Stimulated activated CD8-positive, alpha-beta memory T cell treated with anti-CD3 and anti-CD28 coated beads, Interleukin-7, amount 100 ng/mL, for 48 hours (primary cell): ENCODE results near the gene NSD1.
"Not testable (repeated sequence)": the region's sequence is repeated elsewhere in the genome, so short reads cannot be mapped to it uniquely, and the experiment has no call there.

Source experiments
- DNase-seq, 2 donors: peaks; one replicate each; pipeline ENCODE4 v3.0.0-alpha.2; 2020; ENCODE audit warnings: low read depth in 1 of 2; ENCODE audit errors: extremely low read depth in 1 of 2

NSD1 gene

GRCh38 chr5:177169271-177169670, 35.7 kb downstream of the NSD1 start:
- no peak for DNase-seq

GRCh38 chr5:177171961-177172360, 38.4 kb downstream of the NSD1 start:
- no peak for DNase-seq

GRCh38 chr5:177175336-177175735, 41.8 kb downstream of the NSD1 start:
- DNase-seq, result no peak

- no peak for DNase-seq
Measured at GRCh38 chr5:177176175-177176711, 42.7 kb downstream of the NSD1 start.

GRCh38 chr5:177177847-177178437, 44.4 kb downstream of the NSD1 start:
- not testable (repeated sequence) for DNase-seq

- no peak for DNase-seq
Measured at GRCh38 chr5:177178733-177179304, 45.2 kb downstream of the NSD1 start.

DNA sequence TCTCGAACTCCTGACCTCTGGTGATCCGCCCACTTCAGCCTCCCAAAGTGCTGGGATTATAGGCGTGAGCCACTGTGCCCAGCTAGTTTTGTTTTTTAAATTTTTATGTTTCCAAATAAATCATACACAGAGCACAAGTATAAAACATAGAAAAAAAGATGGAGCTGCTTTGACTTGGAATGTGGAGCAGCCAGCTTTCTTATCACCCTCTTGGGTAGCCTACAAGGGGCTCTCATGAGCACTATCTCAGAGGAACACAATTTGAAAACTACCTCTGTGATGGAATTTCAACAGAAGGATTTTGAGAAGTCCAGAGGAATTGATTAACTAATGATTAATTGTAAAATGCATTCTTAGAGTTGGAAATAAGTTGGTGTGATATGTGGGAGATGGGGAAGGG, 45.9 kb downstream of the NSD1 start:
- DNase-seq, result no peak

GRCh38 chr5:177183142-177183541, 49.6 kb downstream of the NSD1 start:
- no peak for DNase-seq

GRCh38 chr5:177183766-177184360, 50.3 kb downstream of the NSD1 start:
- no peak for DNase-seq

GRCh38 chr5:177185993-177186392, 52.4 kb downstream of the NSD1 start:
- DNase-seq, result no peak

- no peak for DNase-seq
Measured at GRCh38 chr5:177186645-177187044, 53.1 kb downstream of the NSD1 start.

GRCh38 chr5:177188775-177189174, 55.2 kb downstream of the NSD1 start:
- no peak for DNase-seq

DNA sequence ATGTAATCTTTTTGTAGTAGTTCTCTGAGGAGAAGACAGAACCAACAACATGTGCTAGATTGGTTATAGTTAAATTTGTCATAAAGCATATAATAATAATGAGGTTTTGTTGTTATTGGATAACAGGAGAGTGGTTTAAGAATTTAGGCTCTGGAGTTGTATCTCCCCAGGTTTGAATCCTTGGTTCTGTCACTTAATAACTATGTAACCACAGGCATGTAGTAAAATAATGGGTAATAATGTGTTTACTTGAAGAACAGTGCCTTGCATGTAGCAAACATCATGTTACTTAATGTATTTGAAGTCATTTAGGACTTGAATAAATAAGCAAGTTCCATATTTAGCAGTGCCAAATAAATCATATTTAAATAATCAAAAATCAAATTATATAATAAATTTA, 55.8 kb downstream of the NSD1 start:
- DNase-seq, result no peak

DNA sequence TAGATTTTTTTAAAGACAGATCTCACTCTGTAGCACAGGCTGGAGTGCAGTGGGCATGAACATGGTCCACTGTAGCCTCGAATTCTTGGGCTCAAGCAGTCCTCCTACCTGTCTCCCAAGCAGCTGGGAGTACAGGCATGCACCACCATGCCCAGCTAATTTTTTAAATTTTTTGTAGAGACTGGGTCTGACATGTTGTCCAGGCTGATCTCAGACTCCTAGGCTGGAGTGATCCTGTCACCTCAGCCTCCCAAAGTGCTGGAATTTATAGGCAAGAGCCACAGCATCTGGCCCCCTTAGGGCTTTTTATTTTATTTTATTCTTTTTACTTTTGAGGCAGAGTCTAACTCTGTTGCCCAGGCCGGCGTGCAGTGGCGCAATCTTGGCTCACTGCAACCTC, 56.4 kb downstream of the NSD1 start:
- no peak for DNase-seq

GRCh38 chr5:177194268-177194667, 60.7 kb downstream of the NSD1 start:
- no peak for DNase-seq

DNA sequence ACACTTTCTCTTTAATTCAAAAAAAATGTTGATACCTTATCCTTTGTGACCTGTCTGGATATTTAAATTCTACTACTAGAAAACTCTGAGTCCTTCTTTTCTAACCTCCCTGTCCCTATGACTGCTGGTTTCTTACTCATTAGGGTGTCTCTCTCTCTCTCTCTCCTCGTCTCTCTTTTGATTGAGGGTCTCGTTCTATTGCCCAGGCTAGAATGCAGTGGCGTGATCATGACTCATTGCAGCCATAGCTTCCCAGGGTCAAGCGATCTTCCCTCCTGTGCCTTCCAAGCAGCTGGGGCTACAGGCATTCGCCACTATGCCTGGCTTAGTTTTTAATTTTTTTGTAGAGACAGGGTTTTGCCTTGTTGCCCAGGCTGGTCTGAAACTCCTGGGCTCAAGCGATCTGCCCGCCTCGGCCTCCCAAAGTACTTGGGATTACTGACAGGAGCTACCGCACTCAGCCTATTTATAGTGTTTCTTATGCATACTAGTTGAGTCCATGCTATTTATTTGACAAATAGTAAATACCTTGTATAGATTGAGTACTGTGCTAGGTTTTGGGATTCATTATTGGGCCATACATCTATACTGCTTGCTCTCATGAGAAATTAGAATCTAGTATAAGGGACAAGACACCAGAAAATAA, 61.9 kb downstream of the NSD1 start:
- DNase-seq, result no peak

GRCh38 chr5:177198738-177199137, 65.2 kb downstream of the NSD1 start:
- DNase-seq, result no peak

- no peak for DNase-seq
Measured at GRCh38 chr5:177204281-177204680, 70.7 kb downstream of the NSD1 start.

GRCh38 chr5:177209610-177210009, 76.0 kb downstream of the NSD1 start:
- no peak for DNase-seq

DNA sequence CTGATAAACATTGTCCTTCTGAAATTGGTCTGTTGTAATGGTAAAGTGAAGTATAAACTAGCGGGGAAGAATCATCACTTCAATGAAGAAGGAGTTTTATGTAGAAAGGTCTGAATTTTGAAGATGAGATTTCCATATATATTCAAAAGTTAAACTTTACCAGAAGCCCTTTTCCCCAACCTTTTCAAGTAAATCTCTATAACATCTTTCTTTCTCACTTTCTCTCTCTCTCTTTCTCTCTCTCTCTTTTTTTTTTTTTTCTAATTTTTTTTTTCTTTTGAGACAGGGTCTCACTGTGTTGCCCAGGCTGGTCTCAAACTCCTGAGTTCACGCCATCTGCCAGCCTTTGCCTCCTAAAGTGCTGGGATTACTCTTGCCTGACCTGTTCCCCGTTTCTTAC, 78.7 kb downstream of the NSD1 start:
- no peak for DNase-seq

DNA sequence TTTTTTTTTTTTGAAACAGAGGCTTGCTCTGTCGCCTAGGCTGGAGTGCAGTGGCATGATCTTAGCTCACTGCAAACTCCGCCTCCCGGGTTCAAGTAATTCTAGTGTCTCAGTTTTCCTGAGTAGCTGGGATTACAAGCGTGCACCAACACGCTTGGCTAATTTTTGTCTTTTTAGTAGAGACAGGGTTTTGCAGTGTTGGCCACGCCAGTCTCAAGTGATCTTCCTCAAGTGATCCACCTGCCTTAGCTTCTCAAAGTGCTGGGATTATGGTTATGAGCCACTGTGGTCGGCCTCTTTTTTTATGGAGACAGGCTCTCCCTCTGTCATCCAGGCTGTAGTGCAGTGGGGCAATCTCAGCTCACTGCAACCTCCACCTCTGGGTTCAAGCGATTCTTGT, 87.0 kb downstream of the NSD1 start:
- DNase-seq, result no peak

DNA sequence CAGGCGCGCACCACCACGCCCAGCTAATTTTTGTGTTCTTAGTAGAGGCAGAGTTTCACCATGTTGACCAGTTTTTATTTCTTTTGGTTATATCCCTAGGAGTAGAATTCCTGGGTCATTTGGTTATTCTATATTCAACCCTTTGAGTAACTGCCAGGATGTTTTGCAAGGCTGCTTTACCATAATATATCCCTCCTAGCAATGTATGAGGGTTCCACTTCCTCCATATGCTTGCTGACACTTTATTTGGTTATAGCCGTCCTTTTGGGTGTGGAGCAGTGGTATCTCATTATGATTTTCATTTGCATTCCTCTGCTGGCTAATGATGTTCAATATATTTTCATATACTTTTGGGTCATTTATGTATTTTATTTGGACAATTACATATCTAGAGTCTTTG, 88.7 kb downstream of the NSD1 start:
- DNase-seq, result no peak
